H9 (cell line): Measurements from ENCODE around the gene DNAJC11. TPM values are rescaled to one million over a fixed set of nuclear protein-coding genes. Genes with fewer than 3 reads are reported as not detected.

Source experiments
- DNase-seq: peaks from one replicate; pipeline ENCODE4 v3.0.0-alpha.2; 2017
- H2AFZ ChIP-seq: one replicate; pipeline ENCODE4 v1.6.1; 2013; ENCODE audit warnings: mild to moderate bottlenecking, low read length, control low read depth, moderate library complexity
- H2AK5ac ChIP-seq: 2 replicates; pipeline ENCODE4 v1.6.1; 2013; ENCODE audit warnings: low read length, control low read depth, mixed read lengths; ENCODE audit not compliant: insufficient read length
- H2BK120ac ChIP-seq: one replicate; pipeline ENCODE4 v1.6.1; 2013; ENCODE audit warnings: low read depth, mild to moderate bottlenecking, low read length, control low read depth, inconsistent platforms; ENCODE audit not compliant: poor library complexity, severe bottlenecking
- H2BK12ac ChIP-seq: 2 replicates; pipeline ENCODE4 v1.6.1; 2013; ENCODE audit warnings: low read length, control low read depth, mixed read lengths, low read depth; ENCODE audit not compliant: insufficient read length
- H2BK15ac ChIP-seq: 2 replicates; pipeline ENCODE4 v1.6.1; 2013; ENCODE audit warnings: low read depth, low read length, control low read depth
- H2BK20ac ChIP-seq: one replicate; pipeline ENCODE4 v1.6.1; 2013; ENCODE audit warnings: low read depth, mild to moderate bottlenecking, low read length, control low read depth, inconsistent platforms; ENCODE audit not compliant: poor library complexity, severe bottlenecking
- H2BK5ac ChIP-seq: 2 replicates; pipeline ENCODE4 v1.6.1; 2013; ENCODE audit warnings: low read length, control low read depth, mixed read lengths; ENCODE audit not compliant: insufficient read length
- H3K14ac ChIP-seq: 2 replicates; pipeline ENCODE4 v1.6.1; 2013; ENCODE audit warnings: low read length, control low read depth; ENCODE audit not compliant: insufficient read depth
- H3K18ac ChIP-seq: 2 replicates; pipeline ENCODE4 v1.6.1; 2013; ENCODE audit warnings: low read depth, mild to moderate bottlenecking, mixed read lengths, low read length, control low read depth; ENCODE audit not compliant: insufficient read length
- H3K23ac ChIP-seq: 2 replicates; pipeline ENCODE4 v1.6.1; 2013; ENCODE audit warnings: low read length, control low read depth, mixed read lengths, low read depth; ENCODE audit not compliant: insufficient read length
- H3K23me2 ChIP-seq: 2 replicates; pipeline ENCODE4 v1.6.1; 2013; ENCODE audit warnings: low read depth, mild to moderate bottlenecking, mixed read lengths, low read length, control low read depth; ENCODE audit not compliant: insufficient read length, poor library complexity, severe bottlenecking
- H3K27ac ChIP-seq: 2 replicates; pipeline ENCODE4 v1.5.1; 2013; ENCODE audit warnings: low read length, control low read depth, mixed read lengths, low read depth; ENCODE audit not compliant: insufficient read length
- H3K27me3 ChIP-seq: 2 replicates; pipeline ENCODE4 v1.6.1; 2013; ENCODE audit warnings: low read length, control low read depth, inconsistent platforms; ENCODE audit not compliant: insufficient read depth
- H3K4ac ChIP-seq: 2 replicates; pipeline ENCODE4 v1.6.1; 2013; ENCODE audit warnings: low read depth, mild to moderate bottlenecking, control low read depth, inconsistent platforms, low read length, moderate library complexity
- H3K4me1 ChIP-seq: 2 replicates; pipeline ENCODE4 v1.6.1; 2013; ENCODE audit warnings: low read length, control low read depth, inconsistent platforms; ENCODE audit not compliant: insufficient read depth
- H3K4me2 ChIP-seq: 2 replicates; pipeline ENCODE4 v1.6.1; 2013; ENCODE audit warnings: low read length, control low read depth, mixed read lengths; ENCODE audit not compliant: insufficient read length, insufficient read depth
- H3K56ac ChIP-seq: 2 replicates; pipeline ENCODE4 v1.6.1; 2013; ENCODE audit warnings: low read depth, mild to moderate bottlenecking, mixed read lengths, low read length, control low read depth; ENCODE audit not compliant: insufficient read length
- H3K79me1 ChIP-seq: 2 replicates; pipeline ENCODE4 v1.6.1; 2013; ENCODE audit warnings: low read depth, mild to moderate bottlenecking, moderate library complexity, low read length, control low read depth, inconsistent platforms; ENCODE audit not compliant: insufficient read depth, poor library complexity, severe bottlenecking
- H3K79me2 ChIP-seq: 2 replicates; pipeline ENCODE4 v1.6.1; 2013; ENCODE audit warnings: low read length, control low read depth, inconsistent platforms; ENCODE audit not compliant: insufficient read depth
- H3K9ac ChIP-seq: 2 replicates; pipeline ENCODE4 v1.6.1; 2013; ENCODE audit warnings: low read length, control low read depth, mixed read lengths; ENCODE audit not compliant: insufficient read length; ENCODE audit errors: extremely low read depth
- H3K9me3 ChIP-seq: one replicate; pipeline ENCODE4 v1.6.1; 2013; ENCODE audit warnings: low read depth, low read length, inconsistent platforms; ENCODE audit not compliant: control insufficient read depth
- H3T11ph ChIP-seq: one replicate; pipeline ENCODE4 v1.6.1; 2013; ENCODE audit warnings: mild to moderate bottlenecking, low read length, control low read depth, inconsistent platforms
- H4K20me1 ChIP-seq: one replicate; pipeline ENCODE4 v1.6.1; 2013; ENCODE audit not compliant: control insufficient read depth, insufficient read length, insufficient read depth
- H4K5ac ChIP-seq: 2 replicates; pipeline ENCODE4 v1.6.1; 2013; ENCODE audit warnings: low read depth, mild to moderate bottlenecking, mixed read lengths, low read length, control low read depth; ENCODE audit not compliant: insufficient read length
- H4K8ac ChIP-seq: replicated peaks from 2 replicates; pipeline ENCODE4 v1.6.1; 2013; ENCODE audit warnings: low read length, control low read depth, mixed read lengths, low read depth; ENCODE audit not compliant: insufficient read length
- H4K91ac ChIP-seq: 2 replicates; pipeline ENCODE4 v1.6.1; 2013; ENCODE audit warnings: low read depth, mild to moderate bottlenecking, moderate library complexity, mixed read lengths, low read length, control low read depth; ENCODE audit not compliant: insufficient read length
- H3K27ac Mint-ChIP-seq, 3 experiments: 2 replicates in 2 of 3; 3 replicates in 1 of 3; pipeline ENCODE4 v1.8.0; 2020 to 2021; ENCODE audit warnings: mixed read lengths in 3 of 3, mild to moderate bottlenecking in 1 of 3, moderate library complexity in 1 of 3
- H3K27me3 Mint-ChIP-seq: 2 replicates; pipeline ENCODE4 v1.8.0; 2021; ENCODE audit warnings: low read depth, mild to moderate bottlenecking, moderate library complexity, mixed read lengths
- H3K36me3 Mint-ChIP-seq, 3 experiments: 2 replicates in 2 of 3; 3 replicates in 1 of 3; pipeline ENCODE4 v1.8.0; 2020 to 2021; ENCODE audit warnings: low read depth in 3 of 3, mixed read lengths in 3 of 3; ENCODE audit not compliant: insufficient read depth in 1 of 3
- H3K4me1 Mint-ChIP-seq, 2 experiments: 2 replicates each; pipeline ENCODE4 v1.8.0; 2020; ENCODE audit warnings: mixed read lengths in 2 of 2
- H3K4me3 Mint-ChIP-seq, 2 experiments: 2 replicates in 1 of 2; 3 replicates in 1 of 2; pipeline ENCODE4 v1.8.0; 2020 to 2021; ENCODE audit warnings: mild to moderate bottlenecking in 2 of 2, mixed read lengths in 2 of 2, moderate library complexity in 1 of 2
- H3K9me3 Mint-ChIP-seq, 2 experiments: 2 replicates in 1 of 2; 3 replicates in 1 of 2; pipeline ENCODE4 v1.8.0; 2020; ENCODE audit warnings: mild to moderate bottlenecking in 2 of 2, mixed read lengths in 2 of 2, moderate library complexity in 1 of 2
- CTCF ChIP-seq: fragments of 200-600 bp; sonication (generic); conservative IDR thresholded peaks from 3 replicates; pipeline ENCODE4 v1.8.0; 2021; ENCODE audit warnings: antibody characterized with exemption, mild to moderate bottlenecking
- WGBS: extraction: QIAGEN DNeasy Blood & Tissue Kit; methylation state at CpG from one replicate; pipeline ENCODE4 v1.1.7; 2013; ENCODE audit warnings: missing lambda C conversion rate, low lambda C conversion rate, mixed read lengths; ENCODE audit not compliant: insufficient read length; ENCODE audit errors: extremely low coverage; 5-methylcytosine and 5-hydroxymethylcytosine counted together
- total RNA-seq: library from RNA; stranded (reverse); gene quantifications from 2 replicates; pipeline ENCODE4 v1.2.1, GENCODE V29; 2021

The DNAJC11 gene
- total RNA-seq, 1 experiment from 2014 or later = 88.5 TPM

GRCh38 chr1:6588893-6589520 lies 112.6 kb downstream of the DNAJC11 start:
- no peak overlapping the region for H3K9ac ChIP-seq
- Mint-ChIP-seq H3K27me3 (no peaks in the 10 kb centered on the region), H3K27ac (peak overlapping the region in 1 of 3 experiments; percentile 40; a peak in 1 of 7 replicates), H3K4me3 (no peak overlapping the region), H3K4me1 (peaks cover 0 to 3% of the 10 kb centered on the region in 2 experiments; a peak in 1 of 4 replicates), H3K9me3 (no peaks in the 10 kb centered on the region), H3K36me3 (peaks cover 11 to 44% (median 42%) of the 10 kb centered on the region in 3 experiments; a peak in 6 of 7 replicates)
- no peaks in the 10 kb centered on the region for H3K27me3 ChIP-seq
- no peak overlapping the region for H3K56ac ChIP-seq
- H3T11ph ChIP-seq = no peak overlapping the region
- no peaks in the 10 kb centered on the region for H4K20me1 ChIP-seq
- no peaks in the 10 kb centered on the region for H3K79me2 ChIP-seq
- no peak overlapping the region for H2BK12ac ChIP-seq
- TF ChIP-seq CTCF = no peak
- no peak overlapping the region for H2AFZ ChIP-seq
- H3K23me2 ChIP-seq = no peaks in the 10 kb centered on the region
- H3K79me1 ChIP-seq = no peaks in the 10 kb centered on the region
- H3K18ac ChIP-seq = no peak overlapping the region
- H3K23ac ChIP-seq = no peak overlapping the region
- H2AK5ac ChIP-seq = no peak overlapping the region
- no CpG with 5 or more reads among the region's 24 CpGs for WGBS
- no peak for DNase-seq
- no peak overlapping the region for H2BK5ac ChIP-seq
- H4K8ac ChIP-seq = no peak overlapping the region
- H2BK15ac ChIP-seq = no peak overlapping the region
- H3K27ac ChIP-seq = no peak overlapping the region
- H4K91ac ChIP-seq = no peak overlapping the region
- H3K14ac ChIP-seq = no peak overlapping the region
- no peak overlapping the region for H3K4me2 ChIP-seq
- H4K5ac ChIP-seq = no peak overlapping the region
- H3K9me3 ChIP-seq = no peaks in the 10 kb centered on the region
- H2BK20ac ChIP-seq = no peak overlapping the region
- H3K4ac ChIP-seq = no peak overlapping the region
- no peaks in the 10 kb centered on the region for H3K4me1 ChIP-seq
- H2BK120ac ChIP-seq = no peak overlapping the region
